NK-92 (cell line): ENCODE results near the gene SLC34A1.
"Not testable (repeated sequence)": the region's sequence is repeated elsewhere in the genome, so short reads cannot be mapped to it uniquely, and the experiment has no call there.

Experiments
- DNase-seq: peaks from one replicate; lab custom pipeline; 2025; ENCODE audit not compliant: unreplicated experiment; lab: John Stamatoyannopoulos, UW

The SLC34A1 gene

DNA sequence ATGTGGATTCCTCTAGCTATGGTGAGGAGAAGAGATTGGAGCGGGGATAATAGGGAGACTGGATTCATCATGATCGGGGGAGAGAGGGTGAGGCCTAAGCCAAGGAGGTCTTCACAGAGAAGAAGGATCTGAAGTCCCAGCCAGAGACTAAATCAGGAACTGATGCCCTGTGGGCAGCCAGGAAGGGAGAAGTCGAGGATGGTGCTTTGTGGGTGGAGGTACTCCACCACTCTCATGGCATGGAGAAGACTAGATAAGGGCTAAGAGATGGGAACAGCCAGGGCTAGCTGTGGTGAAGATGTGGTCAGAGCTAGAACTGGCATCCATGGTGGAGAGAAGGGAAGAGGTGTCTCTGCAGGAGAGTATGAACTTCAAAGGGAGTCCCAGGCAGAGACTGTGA lies 29.5 kb upstream of the SLC34A1 start:
- DNase-seq: no peak

DNA sequence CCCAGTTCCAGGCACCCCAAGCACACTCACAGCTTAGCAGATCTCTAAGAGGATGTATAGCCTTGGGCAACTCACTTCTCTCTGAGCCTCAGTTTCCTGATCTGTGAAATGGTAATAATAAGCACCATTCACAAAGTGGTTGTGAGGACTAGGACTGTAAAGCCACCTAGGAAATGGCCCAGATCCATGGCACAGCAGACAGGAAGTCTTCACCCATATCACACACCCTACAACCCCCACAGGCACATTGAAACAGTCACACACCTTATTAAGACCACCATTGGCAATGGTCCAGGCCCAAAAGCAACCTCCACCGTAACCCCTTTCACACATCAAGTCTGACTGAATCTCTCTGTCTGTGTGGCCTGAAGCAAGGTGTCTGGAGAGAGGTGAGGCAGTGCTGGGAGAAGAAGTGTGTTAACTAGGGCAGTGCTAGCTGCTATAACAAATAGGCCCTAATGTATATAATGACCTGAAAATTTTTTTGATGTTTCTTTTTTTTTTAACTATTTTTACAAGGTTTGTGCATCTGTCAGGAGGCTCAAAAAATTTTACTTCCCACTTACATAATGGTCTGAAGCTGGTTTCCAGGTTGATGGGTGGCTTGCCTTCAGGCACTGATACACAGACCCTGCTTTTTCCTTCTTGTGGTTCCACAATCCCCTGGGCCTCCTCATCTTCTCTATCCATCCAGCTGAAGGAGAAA lies 28.9 kb upstream of the SLC34A1 start:
- DNase-seq: no peak

DNA sequence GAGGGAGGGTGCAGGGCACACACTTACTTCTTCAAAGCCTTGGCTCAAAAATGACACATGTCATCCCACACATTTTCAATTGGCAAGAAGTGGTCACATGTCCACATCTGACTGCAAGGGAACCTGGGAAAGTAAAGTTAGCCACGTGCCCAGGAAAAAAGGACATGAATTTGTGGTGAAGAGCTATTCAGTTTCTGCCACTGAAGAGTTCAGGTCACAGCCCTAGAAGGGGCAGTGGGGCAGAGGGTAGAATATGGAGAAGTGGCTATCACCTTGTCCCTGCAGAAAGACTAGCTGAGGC lies 28.4 kb upstream of the SLC34A1 start:
- DNase-seq: no peak

DNA sequence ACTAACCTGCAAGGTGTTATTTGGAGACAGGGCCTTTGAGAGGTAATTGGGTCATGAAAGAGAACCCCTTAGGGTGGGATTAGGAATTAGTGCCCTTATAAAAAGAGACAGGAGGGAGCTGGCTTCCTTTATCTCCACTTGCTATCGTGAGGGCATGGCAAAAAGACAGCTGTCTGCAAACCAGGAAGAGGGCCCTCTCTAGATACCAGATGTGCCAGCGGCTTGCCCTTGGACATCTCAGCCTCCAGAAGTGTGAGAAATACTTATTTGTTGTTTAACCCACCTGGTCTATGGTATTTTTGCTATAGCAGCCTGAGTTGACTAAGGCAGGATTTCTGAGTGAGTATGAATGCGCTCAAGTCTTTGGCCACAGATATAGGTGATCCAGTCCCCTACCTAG lies 27.5 kb upstream of the SLC34A1 start:
- no peak for DNase-seq

- DNase-seq: no peak
These were observed 27.1 kb upstream of the SLC34A1 start for GRCh38 chr5:177357146-177357458.

GRCh38 chr5:177357459-177358351 lies 26.5 kb upstream of the SLC34A1 start, which contains the start of gene RGS14:
Gene RGS14, plus strand, starts transcription at chr5:177357924. Its CDS starts 101 bp downstream, at chr5:177358025.
- no peak for DNase-seq

GRCh38 chr5:177358370-177358819 lies 25.8 kb upstream of the SLC34A1 start:
- DNase-seq: no peak

- no peak for DNase-seq
These were observed 24.8 kb upstream of the SLC34A1 start for GRCh38 chr5:177359451-177359851.

DNA sequence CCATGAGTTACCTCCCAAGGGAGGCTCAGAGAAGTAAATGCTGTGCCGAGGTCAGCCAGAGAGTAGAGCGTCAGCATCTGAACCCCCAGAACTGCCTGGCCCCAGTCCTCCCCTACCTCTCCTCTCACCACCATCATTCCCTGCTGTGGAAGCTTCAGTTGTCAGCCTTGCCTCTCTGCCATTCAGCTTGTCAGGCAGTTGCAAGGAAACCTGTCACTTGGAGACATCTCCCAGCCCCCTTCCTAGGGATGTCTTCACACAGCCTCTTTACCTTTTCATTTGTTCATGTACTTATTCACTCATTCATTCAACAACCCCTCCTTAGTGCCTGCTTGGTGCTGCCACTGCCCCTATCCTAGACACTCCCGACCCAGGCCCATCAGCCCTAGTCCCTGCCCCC lies 24.4 kb upstream of the SLC34A1 start:
- no peak for DNase-seq

- DNase-seq: not testable (repeated sequence)
These were observed 23.5 kb upstream of the SLC34A1 start for GRCh38 chr5:177360740-177361139.

- no peak for DNase-seq
These were observed 22.6 kb upstream of the SLC34A1 start for GRCh38 chr5:177361418-177362291.

- DNase-seq: no peak
These were observed 22.0 kb upstream of the SLC34A1 start for GRCh38 chr5:177362292-177362609.

- DNase-seq: no peak
These were observed 21.4 kb upstream of the SLC34A1 start for GRCh38 chr5:177362610-177363507.

- no peak for DNase-seq
These were observed 20.7 kb upstream of the SLC34A1 start for GRCh38 chr5:177363565-177363964.

- DNase-seq: no peak
These were observed 19.9 kb upstream of the SLC34A1 start for GRCh38 chr5:177364159-177364962.

DNA sequence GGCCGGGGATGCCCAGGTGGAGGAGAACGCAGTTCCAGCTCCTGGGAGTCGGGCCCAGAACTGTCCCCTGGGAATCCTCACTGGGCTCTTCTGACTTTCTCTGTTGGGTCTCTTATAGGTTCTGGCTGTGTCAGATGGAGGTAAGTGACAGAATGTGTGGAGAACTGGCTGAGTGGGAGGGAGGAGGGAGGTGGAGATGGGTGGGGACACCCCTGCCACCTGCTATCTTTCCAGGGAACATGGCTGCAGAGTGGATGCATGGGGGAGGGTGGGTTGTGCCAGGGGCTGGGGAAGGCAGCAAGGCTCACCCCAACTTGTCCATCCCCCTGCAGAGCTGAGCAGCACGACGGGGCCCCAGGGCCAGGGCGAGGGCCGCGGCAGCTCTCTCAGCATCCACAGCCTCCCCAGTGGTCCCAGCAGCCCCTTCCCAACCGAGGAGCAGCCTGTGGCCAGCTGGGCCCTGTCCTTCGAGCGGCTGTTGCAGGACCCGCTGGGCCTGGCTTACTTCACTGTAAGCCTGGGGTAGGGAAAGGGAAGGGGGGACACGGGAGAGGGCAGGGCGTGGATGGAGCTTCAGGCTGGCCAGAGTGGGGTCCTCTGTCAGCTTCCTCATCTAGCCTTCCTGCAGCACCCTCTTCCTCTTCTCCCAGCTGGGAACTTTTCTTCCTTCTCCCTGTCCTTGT lies 18.2 kb upstream of the SLC34A1 start:
- DNase-seq: no peak

GRCh38 chr5:177366528-177367322 lies 17.5 kb upstream of the SLC34A1 start:
- no peak for DNase-seq

GRCh38 chr5:177367323-177367848 lies 16.8 kb upstream of the SLC34A1 start:
- DNase-seq: no peak
